ENCODE measurements around the gene RAB32.

The RAB32 gene

GRCh38 chr6:146543211-146543939, at the start of gene RAB32:
TSS of gene RAB32 (plus strand) at chr6:146543833. CDS start at chr6:146543872, 39 bp downstream.
- no peak for TF ChIP-seq Cebpa-rat (IDR thresholded peaks at IDR 0.05)
- no peak within 1 kb of the TSS for H3K27ac ChIP-seq
- H3K4me1 ChIP-seq: peaks cover 0 to 9% (median 0%) of the 10 kb centered on the region in 10 experiments; a peak in 5 of 20 replicates
- H3K9me3 ChIP-seq (replicated peaks in 1 of 11): peaks cover 15 to 19% (median 18%) of the 10 kb centered on the region in 11 experiments
- 0 out of 22 replicates have a peak, but pooled peaks cover 0 to 4% (median 0%) of the 10 kb centered on the region in 11 experiments for H3K36me3 ChIP-seq
- no peaks in the 10 kb centered on the region for H4K20me1 ChIP-seq
- H3K4me2 ChIP-seq: no peak within 1 kb of the TSS
- H3K9ac ChIP-seq: no peak within 1 kb of the TSS
- H3K27me3 ChIP-seq: no peaks in the 10 kb centered on the region
- no peak within 1 kb of the TSS for H3K4me3 ChIP-seq

GRCh38 chr6:146498309-146498708, 45.3 kb upstream of the RAB32 start:
- Histone ChIP-seq H3K36me3 (no peaks in the 10 kb centered on the region), H3K27me3 (no peaks in the 10 kb centered on the region), H3K9ac (no peak overlapping the region), H3K4me1 (no peaks in the 10 kb centered on the region), H3K4me3 (no peak overlapping the region), H3K9me3 (replicated peaks in 1 of 11) (0 out of 22 replicates have a peak, but pooled peaks cover 0 to 5% (median 0%) of the 10 kb centered on the region in 11 experiments), H3K27ac (no peak overlapping the region), H4K20me1 (no peaks in the 10 kb centered on the region), H3K4me2 (no peak overlapping the region)
- TF ChIP-seq Cebpa-rat (IDR thresholded peaks at IDR 0.05): no peak

GRCh38 chr6:146503096-146503495, 40.5 kb upstream of the RAB32 start:
- H4K20me1 ChIP-seq: no peaks in the 10 kb centered on the region
- no peak overlapping the region for H3K4me3 ChIP-seq
- H3K4me1 ChIP-seq: no peaks in the 10 kb centered on the region
- H3K27me3 ChIP-seq: no peaks in the 10 kb centered on the region
- TF ChIP-seq Cebpa-rat (IDR thresholded peaks at IDR 0.05): no peak
- H3K27ac ChIP-seq: no peak overlapping the region
- no peak overlapping the region for H3K9ac ChIP-seq
- 0 out of 22 replicates have a peak, but pooled peaks cover 0 to 5% (median 0%) of the 10 kb centered on the region in 11 experiments for H3K9me3 ChIP-seq (replicated peaks in 1 of 11)
- no peaks in the 10 kb centered on the region for H3K36me3 ChIP-seq
- no peak overlapping the region for H3K4me2 ChIP-seq

GRCh38 chr6:146515212-146515611, 28.4 kb upstream of the RAB32 start:
- peaks cover 0 to 6% (median 0%) of the 10 kb centered on the region in 11 experiments; a peak in 1 of 22 replicates for H3K9me3 ChIP-seq (replicated peaks in 1 of 11)

DNA sequence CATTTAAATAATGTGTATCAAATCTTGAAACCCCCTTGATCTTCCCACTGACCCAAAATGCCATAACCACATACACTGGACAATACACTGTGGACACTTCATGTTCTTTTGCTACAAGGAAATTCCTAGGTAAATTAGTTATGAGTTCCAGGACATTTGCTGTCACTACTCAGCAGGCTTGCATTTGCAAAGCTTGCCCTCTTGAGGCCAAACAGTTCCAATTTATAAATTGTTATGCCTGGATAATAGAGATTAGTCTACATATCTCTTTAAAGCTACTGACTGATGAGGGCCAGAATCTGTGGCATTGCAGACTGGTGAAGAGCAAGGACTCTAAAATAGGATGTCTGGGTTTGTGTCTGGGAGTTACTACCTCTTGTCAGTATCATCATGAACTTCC, 17.4 kb upstream of the RAB32 start:
- no peaks in the 10 kb centered on the region for H4K20me1 ChIP-seq
- no peaks in the 10 kb centered on the region for H3K27me3 ChIP-seq
- no peak overlapping the region for H3K9ac ChIP-seq
- H3K27ac ChIP-seq: no peak overlapping the region
- no peak for TF ChIP-seq Cebpa-rat (IDR thresholded peaks at IDR 0.05)
- H3K36me3 ChIP-seq: no peaks in the 10 kb centered on the region
- H3K4me1 ChIP-seq: peaks cover 0 to 4% (median 0%) of the 10 kb centered on the region in 10 experiments; a peak in 1 of 20 replicates
- no peak overlapping the region for H3K4me2 ChIP-seq
- H3K4me3 ChIP-seq: no peak overlapping the region
- H3K9me3 ChIP-seq (replicated peaks in 1 of 11): peaks cover 14 to 29% (median 19%) of the 10 kb centered on the region in 11 experiments

More at GRCh38 chr6:146515212-146515611, 28.4 kb upstream of the RAB32 start:
- Histone ChIP-seq H3K4me3 (no peak overlapping the region), H3K9ac (no peak overlapping the region), H3K36me3 (no peaks in the 10 kb centered on the region), H3K27me3 (no peaks in the 10 kb centered on the region), H4K20me1 (no peaks in the 10 kb centered on the region), H3K4me1 (no peaks in the 10 kb centered on the region), H3K27ac (no peak overlapping the region), H3K4me2 (no peak overlapping the region)
- no peak for TF ChIP-seq Cebpa-rat (IDR thresholded peaks at IDR 0.05)

- H3K4me1 ChIP-seq: peaks cover 0 to 4% (median 0%) of the 10 kb centered on the region in 10 experiments; a peak in 1 of 20 replicates
- H3K27me3 ChIP-seq: no peaks in the 10 kb centered on the region
- no peak overlapping the region for H3K27ac ChIP-seq
- H4K20me1 ChIP-seq: no peaks in the 10 kb centered on the region
- no peak overlapping the region for H3K4me3 ChIP-seq
- no peak overlapping the region for H3K4me2 ChIP-seq
- H3K36me3 ChIP-seq: no peaks in the 10 kb centered on the region
- TF ChIP-seq Cebpa-rat (IDR thresholded peaks at IDR 0.05): no peak
- no peaks in the 10 kb centered on the region for H3K9me3 ChIP-seq (replicated peaks in 1 of 11)
- no peak overlapping the region for H3K9ac ChIP-seq
Measured at GRCh38 chr6:146532702-146533101, 10.9 kb upstream of the RAB32 start.

DNA sequence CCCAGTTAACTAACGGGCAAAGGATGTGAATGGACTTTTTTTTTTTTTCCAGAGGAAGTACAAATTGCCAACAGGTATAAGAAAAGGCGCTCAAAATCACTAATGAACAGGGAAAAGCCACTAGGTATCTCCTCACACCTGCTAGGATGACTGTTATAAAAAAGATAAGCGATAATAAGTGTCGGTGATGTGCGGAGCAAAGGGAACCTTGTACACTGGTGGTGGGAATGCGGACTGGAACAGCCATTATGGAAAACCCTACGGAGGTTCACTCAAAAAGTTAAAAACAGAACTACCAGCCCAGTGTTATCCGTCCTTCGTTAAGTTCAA, 787 bp upstream of the RAB32 start:
- Histone ChIP-seq H3K4me3 (no peak overlapping the region), H3K27me3 (no peaks in the 10 kb centered on the region), H3K4me2 (no peak overlapping the region), H4K20me1 (no peaks in the 10 kb centered on the region), H3K9ac (no peak overlapping the region), H3K27ac (no peak overlapping the region), H3K36me3 (0 out of 22 replicates have a peak, but pooled peaks cover 0 to 4% (median 0%) of the 10 kb centered on the region in 11 experiments), H3K4me1 (peaks cover 0 to 9% (median 0%) of the 10 kb centered on the region in 10 experiments; a peak in 5 of 20 replicates), H3K9me3 (replicated peaks in 1 of 11) (peaks cover 15 to 19% (median 18%) of the 10 kb centered on the region in 11 experiments)
- no peak for TF ChIP-seq Cebpa-rat (IDR thresholded peaks at IDR 0.05)

DNA sequence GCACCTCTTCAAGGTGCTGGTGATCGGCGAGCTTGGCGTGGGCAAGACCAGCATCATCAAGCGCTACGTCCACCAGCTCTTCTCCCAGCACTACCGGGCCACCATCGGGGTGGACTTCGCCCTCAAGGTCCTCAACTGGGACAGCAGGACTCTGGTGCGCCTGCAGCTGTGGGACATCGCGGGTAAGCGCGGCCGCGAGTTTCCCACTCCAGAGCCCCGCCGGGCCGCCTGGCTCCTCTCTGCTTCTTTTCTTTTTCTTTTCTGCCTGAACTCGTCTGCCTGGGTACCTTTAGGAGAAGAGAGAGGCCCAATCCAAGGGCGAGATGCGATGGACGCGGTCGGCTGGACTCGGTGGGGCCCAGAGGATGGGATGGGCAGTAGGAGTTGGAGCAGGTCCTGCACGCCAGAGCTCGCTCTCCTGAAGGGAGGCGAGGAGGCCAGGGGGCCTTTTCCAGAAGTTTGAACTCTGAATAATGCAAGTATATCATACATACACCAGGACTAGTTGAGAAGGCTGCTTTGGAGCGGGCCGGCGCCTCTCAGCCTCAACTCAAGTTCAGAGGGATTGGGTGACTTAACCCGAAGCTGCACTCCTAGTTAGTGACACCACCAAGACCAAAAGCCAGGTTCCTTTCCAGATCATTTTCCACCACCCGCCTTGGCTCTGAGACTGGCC, 445 bp downstream of the RAB32 start:
- Histone ChIP-seq H4K20me1 (no peaks in the 10 kb centered on the region), H3K27ac (no peak overlapping the region), H3K36me3 (0 out of 22 replicates have a peak, but pooled peaks cover 0 to 4% (median 0%) of the 10 kb centered on the region in 11 experiments), H3K9ac (no peak overlapping the region), H3K9me3 (replicated peaks in 1 of 11) (peaks cover 15 to 19% (median 18%) of the 10 kb centered on the region in 11 experiments), H3K4me2 (no peak overlapping the region), H3K27me3 (no peaks in the 10 kb centered on the region), H3K4me3 (no peak overlapping the region), H3K4me1 (peaks cover 0 to 9% (median 0%) of the 10 kb centered on the region in 10 experiments; a peak in 5 of 20 replicates)
- no peak for TF ChIP-seq Cebpa-rat (IDR thresholded peaks at IDR 0.05)

GRCh38 chr6:146544616-146545182, 1.1 kb downstream of the RAB32 start:
- peaks cover 0 to 9% (median 0%) of the 10 kb centered on the region in 10 experiments; a peak in 5 of 20 replicates for H3K4me1 ChIP-seq
- no peak for TF ChIP-seq Cebpa-rat (IDR thresholded peaks at IDR 0.05)
- H3K4me3 ChIP-seq: no peak overlapping the region
- no peaks in the 10 kb centered on the region for H4K20me1 ChIP-seq
- H3K9me3 ChIP-seq (replicated peaks in 1 of 11): peaks cover 15 to 19% (median 18%) of the 10 kb centered on the region in 11 experiments
- no peak overlapping the region for H3K4me2 ChIP-seq
- H3K9ac ChIP-seq: no peak overlapping the region
- H3K36me3 ChIP-seq: 0 out of 22 replicates have a peak, but pooled peaks cover 0 to 4% (median 0%) of the 10 kb centered on the region in 11 experiments
- peak overlapping the region in 1 of 11 experiments; percentile 51; a peak in 2 of 22 replicates for H3K27ac ChIP-seq
- no peaks in the 10 kb centered on the region for H3K27me3 ChIP-seq
